Neural progenitor cell (in vitro differentiated cells): Measurements from ENCODE around the gene CDK17. TPM values are rescaled to one million over a fixed set of nuclear protein-coding genes. Genes with fewer than 3 reads are reported as not detected.
A peak's percentile ranks its signal among the peaks of the same experiment; 100 is the strongest.

Experiments used
- DNase-seq: peaks from one replicate; pipeline ENCODE4 v3.0.0-alpha.2; 2016; ENCODE audit warnings: low spot score
- H2AFZ ChIP-seq: fragments of 200-600 bp; sonication (generic); replicated peaks from 2 replicates; pipeline ENCODE4 v1.6.1; 2016; ENCODE audit warnings: antibody characterized with exemption
- H3F3A ChIP-seq: fragments of 200-600 bp; sonication (generic); 2 replicates; pipeline ENCODE4 v1.6.1; 2016; ENCODE audit warnings: antibody characterized with exemption, low read depth
- H3K27ac ChIP-seq: fragments of 200-600 bp; sonication (generic); 2 replicates; pipeline ENCODE4 v1.5.1; 2016; ENCODE audit warnings: mild to moderate bottlenecking
- H3K27me3 ChIP-seq: fragments of 200-600 bp; sonication (generic); 2 replicates; pipeline ENCODE4 v1.6.1; 2016; ENCODE audit warnings: mild to moderate bottlenecking, moderate library complexity
- H3K36me3 ChIP-seq: fragments of 200-600 bp; sonication (generic); 2 replicates; pipeline ENCODE4 v1.5.1; 2016
- H3K4me1 ChIP-seq: fragments of 200-600 bp; sonication (generic); 2 replicates; pipeline ENCODE4 v1.6.1; 2016; ENCODE audit warnings: mixed run types
- H3K4me2 ChIP-seq: fragments of 200-600 bp; sonication (generic); 2 replicates; pipeline ENCODE4 v1.6.1; 2016
- H3K4me3 ChIP-seq: fragments of 200-600 bp; sonication (generic); 2 replicates; pipeline ENCODE4 v1.5.1; 2016
- H3K79me2 ChIP-seq: fragments of 200-600 bp; sonication (generic); 2 replicates; pipeline ENCODE4 v1.6.1; 2016; ENCODE audit warnings: low read depth
- H3K9ac ChIP-seq: fragments of 200-600 bp; sonication (generic); 2 replicates; pipeline ENCODE4 v1.6.1; 2016
- H3K9me3 ChIP-seq: fragments of 200-600 bp; sonication (generic); 2 replicates; pipeline ENCODE4 v1.5.1; 2016; ENCODE audit warnings: low read depth
- H4K20me1 ChIP-seq: fragments of 200-600 bp; sonication (generic); 2 replicates; pipeline ENCODE4 v1.6.1; 2016; ENCODE audit warnings: low read depth
- H3K27ac Mint-ChIP-seq: 3 replicates; pipeline ENCODE4 v1.8.0; 2021; ENCODE audit warnings: mixed read lengths
- H3K27me3 Mint-ChIP-seq: 2 replicates; pipeline ENCODE4 v1.8.0; 2022; ENCODE audit warnings: low read depth, mild to moderate bottlenecking, inconsistent platforms, moderate library complexity, mixed read lengths; ENCODE audit not compliant: insufficient read depth
- H3K36me3 Mint-ChIP-seq: 3 replicates; pipeline ENCODE4 v1.8.0; 2021; ENCODE audit warnings: mixed read lengths
- H3K4me1 Mint-ChIP-seq: 3 replicates; pipeline ENCODE4 v1.8.0; 2021; ENCODE audit warnings: mixed read lengths
- H3K4me3 Mint-ChIP-seq: 3 replicates; pipeline ENCODE4 v1.8.0; 2021; ENCODE audit warnings: mild to moderate bottlenecking, moderate library complexity, mixed read lengths
- H3K9me3 Mint-ChIP-seq: 3 replicates; pipeline ENCODE4 v1.8.0; 2020; ENCODE audit warnings: mixed read lengths
- EZH2 ChIP-seq: fragments of 200-600 bp; sonication (generic); IDR thresholded peaks from 2 replicates; pipeline ENCODE4 v1.6.1; 2017; ENCODE audit warnings: antibody characterized with exemption, mild to moderate bottlenecking, moderate library complexity
- EZH2phosphoT487 ChIP-seq: fragments of 200-600 bp; sonication (generic); IDR thresholded peaks from 2 replicates; pipeline ENCODE4 v1.6.1; 2017; ENCODE audit warnings: antibody characterized with exemption
- total RNA-seq: library from RNA; depleted of rRNA; stranded (reverse); fragments of >200 nt; gene quantifications from 2 replicates; pipeline ENCODE4 v1.2.3, GENCODE V29; 2015; ENCODE audit warnings: low replicate concordance
- TF ChIP-seq, protein P1 (sequence below): fragments of 200-600 bp; sonication (generic); IDR thresholded peaks from 2 replicates; pipeline ENCODE4 v1.5.1; 2017; ENCODE audit warnings: antibody characterized with exemption, mild to moderate bottlenecking

Gene CDK17
- total RNA-seq, 1 donor from 2014 or later, result 61.2 TPM

DNA sequence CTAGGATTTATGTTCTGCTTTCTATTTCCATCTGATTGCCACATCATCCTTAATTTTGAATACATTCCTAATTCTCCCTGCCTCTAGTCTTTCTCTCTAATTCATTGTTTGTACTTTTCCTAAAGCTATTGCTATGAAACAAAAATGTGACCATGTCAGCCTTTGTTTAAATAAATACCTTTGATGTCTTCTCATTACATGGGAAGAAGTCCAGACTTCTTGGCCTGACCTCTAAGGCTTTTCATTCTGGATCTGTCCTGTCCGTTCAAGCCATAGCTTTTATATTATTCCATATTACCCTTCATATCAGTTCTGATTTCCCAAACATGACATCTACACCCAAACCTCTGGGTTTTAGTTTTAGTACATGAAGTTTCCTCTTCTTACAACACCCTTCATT is 91.4 kb downstream of the CDK17 start:
- no peak overlapping the region for H3K4me2 ChIP-seq
- H3K27ac ChIP-seq, result peak overlapping the region; percentile 20
- H4K20me1 ChIP-seq, result no peaks in the 10 kb centered on the region
- no peak for DNase-seq
- no peak overlapping the region for H2AFZ ChIP-seq
- H3K79me2 ChIP-seq, result peaks cover 16% of the 10 kb centered on the region
- H3K4me1 ChIP-seq, result peaks cover 14% of the 10 kb centered on the region
- Mint-ChIP-seq H3K4me1 (peaks cover 11% of the 10 kb centered on the region), H3K27me3 (no peaks in the 10 kb centered on the region), H3K4me3 (no peak overlapping the region), H3K9me3 (no peaks in the 10 kb centered on the region), H3K27ac (no peak overlapping the region), H3K36me3 (peaks cover 28% of the 10 kb centered on the region)
- no peak overlapping the region for H3K4me3 ChIP-seq
- TF ChIP-seq EZH2phosphoT487 (no peak), EZH2 (no peak)
- TF ChIP-seq, protein P1, sequence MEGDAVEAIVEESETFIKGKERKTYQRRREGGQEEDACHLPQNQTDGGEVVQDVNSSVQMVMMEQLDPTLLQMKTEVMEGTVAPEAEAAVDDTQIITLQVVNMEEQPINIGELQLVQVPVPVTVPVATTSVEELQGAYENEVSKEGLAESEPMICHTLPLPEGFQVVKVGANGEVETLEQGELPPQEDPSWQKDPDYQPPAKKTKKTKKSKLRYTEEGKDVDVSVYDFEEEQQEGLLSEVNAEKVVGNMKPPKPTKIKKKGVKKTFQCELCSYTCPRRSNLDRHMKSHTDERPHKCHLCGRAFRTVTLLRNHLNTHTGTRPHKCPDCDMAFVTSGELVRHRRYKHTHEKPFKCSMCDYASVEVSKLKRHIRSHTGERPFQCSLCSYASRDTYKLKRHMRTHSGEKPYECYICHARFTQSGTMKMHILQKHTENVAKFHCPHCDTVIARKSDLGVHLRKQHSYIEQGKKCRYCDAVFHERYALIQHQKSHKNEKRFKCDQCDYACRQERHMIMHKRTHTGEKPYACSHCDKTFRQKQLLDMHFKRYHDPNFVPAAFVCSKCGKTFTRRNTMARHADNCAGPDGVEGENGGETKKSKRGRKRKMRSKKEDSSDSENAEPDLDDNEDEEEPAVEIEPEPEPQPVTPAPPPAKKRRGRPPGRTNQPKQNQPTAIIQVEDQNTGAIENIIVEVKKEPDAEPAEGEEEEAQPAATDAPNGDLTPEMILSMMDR, result no peak
- no peaks in the 10 kb centered on the region for H3K27me3 ChIP-seq
- H3K9me3 ChIP-seq, result no peaks in the 10 kb centered on the region
- no peak overlapping the region for H3K9ac ChIP-seq
- H3K36me3 ChIP-seq, result peaks cover 18% of the 10 kb centered on the region
- peaks cover 22% of the 10 kb centered on the region for H3F3A ChIP-seq

DNA sequence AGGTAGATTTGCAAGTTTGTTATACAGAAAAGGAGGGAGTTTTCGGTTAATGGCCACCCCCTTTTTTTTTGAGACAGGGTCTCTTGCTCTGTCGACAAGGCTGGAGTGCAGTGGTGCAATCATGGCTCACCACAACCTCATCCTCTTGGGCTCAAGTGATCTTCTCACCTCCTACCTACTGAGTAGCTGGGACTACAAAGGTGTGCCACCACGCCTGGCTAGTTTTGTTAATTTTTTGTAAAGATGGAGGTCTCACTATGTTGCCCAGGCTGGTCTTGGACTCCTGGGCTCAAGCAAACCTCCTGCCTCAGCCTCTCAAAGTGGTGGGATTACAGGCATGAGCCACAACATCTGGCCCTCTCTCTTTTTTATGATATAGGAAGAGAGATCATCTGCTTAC is 94.6 kb downstream of the CDK17 start:
- no peak for DNase-seq
- peaks cover 34% of the 10 kb centered on the region for H3F3A ChIP-seq
- H3K4me3 Mint-ChIP-seq, result no peak overlapping the region
- no peak overlapping the region for H3K27ac Mint-ChIP-seq
- H3K36me3 Mint-ChIP-seq, result peaks cover 27% of the 10 kb centered on the region
- no peaks in the 10 kb centered on the region for H3K27me3 Mint-ChIP-seq
- H3K27me3 ChIP-seq, result no peaks in the 10 kb centered on the region
- H3K9me3 Mint-ChIP-seq, result no peaks in the 10 kb centered on the region
- H3K9me3 ChIP-seq, result no peaks in the 10 kb centered on the region
- H3K79me2 ChIP-seq, result peaks cover 24% of the 10 kb centered on the region
- H3K27ac ChIP-seq, result no peak overlapping the region
- H3K9ac ChIP-seq, result no peak overlapping the region
- H3K36me3 ChIP-seq, result peaks cover under 1% of the 10 kb centered on the region
- peaks cover 43% of the 10 kb centered on the region for H3K4me1 ChIP-seq
- H4K20me1 ChIP-seq, result no peaks in the 10 kb centered on the region
- H3K4me1 Mint-ChIP-seq, result peaks cover 27% of the 10 kb centered on the region
- no peak overlapping the region for H2AFZ ChIP-seq
- H3K4me3 ChIP-seq, result no peak overlapping the region
- TF ChIP-seq EZH2phosphoT487, result no peak
- TF ChIP-seq EZH2, result no peak
- TF ChIP-seq, protein P1, result no peak
- H3K4me2 ChIP-seq, result no peak overlapping the region

DNA sequence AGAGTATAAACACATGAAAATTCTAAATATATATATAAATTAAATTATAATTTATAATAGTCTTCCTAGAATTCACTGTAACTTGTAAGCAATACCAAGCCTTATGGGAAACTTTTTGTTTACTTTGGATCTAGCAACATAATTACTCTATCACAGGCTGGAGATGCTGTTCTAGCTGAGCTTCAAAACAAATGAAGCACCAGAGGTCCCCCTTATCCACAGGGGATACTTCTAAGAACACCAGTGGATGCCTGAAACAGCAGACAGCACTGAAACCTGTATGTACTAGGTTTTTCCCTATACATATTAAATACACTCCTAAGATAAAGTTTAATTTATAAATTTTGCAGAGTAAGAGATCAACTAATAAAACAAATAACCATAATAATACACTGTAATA is 96.6 kb downstream of the CDK17 start:
- no peak overlapping the region for H3K4me3 ChIP-seq
- H3K4me2 ChIP-seq, result peak overlapping the region; percentile 35
- H3K4me1 Mint-ChIP-seq, result peaks cover 27% of the 10 kb centered on the region
- H3K27me3 Mint-ChIP-seq, result no peaks in the 10 kb centered on the region
- no peak overlapping the region for H3K4me3 Mint-ChIP-seq
- no peaks in the 10 kb centered on the region for H3K9me3 ChIP-seq
- H3F3A ChIP-seq, result peaks cover 34% of the 10 kb centered on the region
- H3K9me3 Mint-ChIP-seq, result no peaks in the 10 kb centered on the region
- no peak overlapping the region for H3K9ac ChIP-seq
- H3K79me2 ChIP-seq, result peaks cover 24% of the 10 kb centered on the region
- no peaks in the 10 kb centered on the region for H4K20me1 ChIP-seq
- H3K36me3 Mint-ChIP-seq, result peaks cover 29% of the 10 kb centered on the region
- DNase-seq, result no peak
- H3K27ac ChIP-seq, result peak overlapping the region; percentile 64
- no peaks in the 10 kb centered on the region for H3K27me3 ChIP-seq
- H3K4me1 ChIP-seq, result peaks cover 43% of the 10 kb centered on the region
- no peak overlapping the region for H3K27ac Mint-ChIP-seq
- TF ChIP-seq, protein P1, result no peak
- TF ChIP-seq EZH2phosphoT487 (no peak), EZH2 (no peak)
- H2AFZ ChIP-seq, result no peak overlapping the region
- H3K36me3 ChIP-seq, result peaks cover 12% of the 10 kb centered on the region
